ENCODE data around the gene AMPD3. TPM values are rescaled to one million over a fixed set of nuclear protein-coding genes. Genes with fewer than 3 reads are reported as not detected.

AMPD3 gene
- total and polyA plus RNA-seq, 2 donors (not counting 3 experiments of a cell fraction or from before 2014, with no cell fraction given): 1.4 to 2.5 TPM

DNA sequence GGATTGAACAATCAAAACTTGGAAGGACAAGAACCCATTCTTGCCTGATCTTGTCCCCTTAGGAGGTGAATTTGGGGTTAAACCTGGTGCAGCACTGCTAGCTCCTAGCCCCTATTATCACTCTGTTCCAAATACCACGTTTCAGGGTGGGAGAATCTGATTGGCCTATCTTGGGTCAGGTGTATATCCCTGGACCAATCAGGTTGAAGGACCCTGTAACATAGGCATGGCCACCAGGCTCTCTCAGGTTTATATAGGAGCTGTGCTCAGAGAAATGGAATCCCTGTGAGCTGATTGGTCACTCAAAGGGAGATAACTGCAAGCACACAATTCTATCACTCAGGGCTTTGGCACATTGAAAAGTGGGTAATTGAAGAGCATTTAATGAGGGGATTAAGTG lies 26.6 kb upstream of the AMPD3 start:
- BruUV-seq (replicated peaks): no TSS peak
- DNase-seq (ENCODE audit: low read depth, low spot score) (no peak), FAIRE-seq (no peak)
- Histone ChIP-seq H3K9ac (replicated peaks; ENCODE audit: extremely low read depth, insufficient read depth, low read length) (no peak overlapping the region), H3K4me1 (ENCODE audit: control insufficient read depth, extremely low read depth, insufficient read depth, low read length) (no peaks in the 10 kb centered on the region), H3K79me2 (ENCODE audit: control insufficient read depth, insufficient read depth, low read length) (no peaks in the 10 kb centered on the region), H2AFZ (ENCODE audit: low read depth, low read length) (no peak overlapping the region), H3K27ac (ENCODE audit: insufficient read depth, low read depth, low read length) (no peak overlapping the region), H3K4me3 (replicated peaks in 1 of 3; ENCODE audit: insufficient read depth in 1 of 3, low read depth in 1 of 3, low read length in 3 of 3) (no peak overlapping the region), H3K4me2 (ENCODE audit: insufficient read depth, low read length) (no peak overlapping the region), H3K36me3 (ENCODE audit: control insufficient read depth in 2 of 2, extremely low read depth in 1 of 2, insufficient read depth in 2 of 2, low read length in 2 of 2) (no peaks in the 10 kb centered on the region), H3K9me1 (replicated peaks; ENCODE audit: control insufficient read depth, extremely low read depth, insufficient read depth, low read length) (no peaks in the 10 kb centered on the region), H3K27me3 (ENCODE audit: control insufficient read depth in 2 of 2, insufficient read depth in 2 of 2, low read length in 2 of 2) (peaks cover 6% of the 10 kb centered on the region in 2 experiments), H3K9me3 (replicated peaks; ENCODE audit: control insufficient read depth, insufficient read depth, low read length) (no peaks in the 10 kb centered on the region), H4K20me1 (replicated peaks; ENCODE audit: control insufficient read depth, extremely low read depth, insufficient read depth, low read length) (no peaks in the 10 kb centered on the region)
- intact Hi-C loops (cut with micrococcal nuclease) (no loop called here), dilution Hi-C loops (cut with MboI; ENCODE audit: extremely low pct_ligation_motif_present, low sequenced_read_pairs) (no loop called here)
- ChIA-PET CTCF (interaction anchor here (1.1 to 5.1 kb wide), 4 partner anchors 10 to 112 kb away, joined by 3 to 18 read pairs (median 4); partner anchors contain the start of gene RNF141), POLR2A (no interaction called here)
- TF ChIP-seq, protein P1, sequence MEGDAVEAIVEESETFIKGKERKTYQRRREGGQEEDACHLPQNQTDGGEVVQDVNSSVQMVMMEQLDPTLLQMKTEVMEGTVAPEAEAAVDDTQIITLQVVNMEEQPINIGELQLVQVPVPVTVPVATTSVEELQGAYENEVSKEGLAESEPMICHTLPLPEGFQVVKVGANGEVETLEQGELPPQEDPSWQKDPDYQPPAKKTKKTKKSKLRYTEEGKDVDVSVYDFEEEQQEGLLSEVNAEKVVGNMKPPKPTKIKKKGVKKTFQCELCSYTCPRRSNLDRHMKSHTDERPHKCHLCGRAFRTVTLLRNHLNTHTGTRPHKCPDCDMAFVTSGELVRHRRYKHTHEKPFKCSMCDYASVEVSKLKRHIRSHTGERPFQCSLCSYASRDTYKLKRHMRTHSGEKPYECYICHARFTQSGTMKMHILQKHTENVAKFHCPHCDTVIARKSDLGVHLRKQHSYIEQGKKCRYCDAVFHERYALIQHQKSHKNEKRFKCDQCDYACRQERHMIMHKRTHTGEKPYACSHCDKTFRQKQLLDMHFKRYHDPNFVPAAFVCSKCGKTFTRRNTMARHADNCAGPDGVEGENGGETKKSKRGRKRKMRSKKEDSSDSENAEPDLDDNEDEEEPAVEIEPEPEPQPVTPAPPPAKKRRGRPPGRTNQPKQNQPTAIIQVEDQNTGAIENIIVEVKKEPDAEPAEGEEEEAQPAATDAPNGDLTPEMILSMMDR (IDR thresholded peaks at IDR 0.05; ENCODE audit: extremely low read depth in 1 of 2, insufficient read depth in 1 of 2, low read depth in 1 of 2, low read length in 2 of 2): no peak
- TF ChIP-seq, protein P2, sequence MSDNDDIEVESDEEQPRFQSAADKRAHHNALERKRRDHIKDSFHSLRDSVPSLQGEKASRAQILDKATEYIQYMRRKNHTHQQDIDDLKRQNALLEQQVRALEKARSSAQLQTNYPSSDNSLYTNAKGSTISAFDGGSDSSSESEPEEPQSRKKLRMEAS (IDR thresholded peaks at IDR 0.05; ENCODE audit: insufficient read depth, insufficient read length): no peak

DNA sequence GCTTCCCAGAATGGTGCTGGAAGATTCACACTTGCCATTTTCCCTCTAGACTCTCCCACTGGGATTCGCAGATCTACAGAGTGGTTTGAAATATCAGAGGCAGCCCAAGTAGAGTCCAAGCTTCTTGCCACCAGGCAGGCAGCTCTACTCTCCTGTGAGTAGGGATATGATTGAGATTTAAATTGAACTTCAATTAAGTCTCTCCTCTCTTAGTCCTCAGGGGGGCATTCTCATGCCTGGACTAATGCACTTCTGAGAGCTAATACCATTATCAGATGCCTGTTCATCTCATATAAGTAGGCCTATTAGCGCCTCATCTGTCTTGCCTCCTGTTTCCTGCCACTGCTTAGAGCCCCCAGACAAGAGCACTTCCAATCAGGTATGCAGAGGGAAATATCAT lies 25.5 kb upstream of the AMPD3 start:
- no peaks in the 10 kb centered on the region for H3K9me3 ChIP-seq (replicated peaks; ENCODE audit: control insufficient read depth, insufficient read depth, low read length)
- FAIRE-seq (no peak), DNase-seq (ENCODE audit: low read depth, low spot score) (no peak)
- TF ChIP-seq FOS (IDR thresholded peaks at IDR 0.05; ENCODE audit: borderline replicate concordance, insufficient read depth, low read length) (no peak), EZH2 (IDR thresholded peaks at IDR 0.05; ENCODE audit: borderline replicate concordance, low read depth, low read length, severe bottlenecking) (no peak), GATA2 (IDR thresholded peaks at IDR 0.05; ENCODE audit: insufficient read depth, insufficient read length, low read depth, low read length) (no peak), MYC (IDR thresholded peaks at IDR 0.05; ENCODE audit: low read depth, low read length) (no peak), POLR2AphosphoS5 (IDR thresholded peaks at IDR 0.05; ENCODE audit: insufficient read depth, low read depth, low read length) (no peak), JUN (IDR thresholded peaks at IDR 0.05; ENCODE audit: borderline replicate concordance, insufficient read depth, insufficient read length, low read depth) (no peak), POLR2A (IDR thresholded peaks at IDR 0.05; ENCODE audit: low read depth, low read length) (no peak)
- TF ChIP-seq, protein P2 (IDR thresholded peaks at IDR 0.05; ENCODE audit: insufficient read depth, insufficient read length): no peak
- TF ChIP-seq, protein P1 (IDR thresholded peaks at IDR 0.05; ENCODE audit: extremely low read depth in 1 of 2, insufficient read depth in 1 of 2, low read depth in 1 of 2, low read length in 2 of 2): no peak
- POLR2A ChIA-PET: no interaction called here
- no peak overlapping the region for H3K27ac ChIP-seq (ENCODE audit: insufficient read depth, low read depth, low read length)
- H3K4me3 ChIP-seq (replicated peaks in 1 of 3; ENCODE audit: insufficient read depth in 1 of 3, low read depth in 1 of 3, low read length in 3 of 3): no peak overlapping the region
- no TSS peak for BruUV-seq (replicated peaks)
- dilution Hi-C loops (cut with MboI; ENCODE audit: extremely low pct_ligation_motif_present, low sequenced_read_pairs): no loop called here
- no peak overlapping the region for H3K4me2 ChIP-seq (ENCODE audit: insufficient read depth, low read length)
- no peak overlapping the region for H2AFZ ChIP-seq (ENCODE audit: low read depth, low read length)
- no peak overlapping the region for H3K9ac ChIP-seq (replicated peaks; ENCODE audit: extremely low read depth, insufficient read depth, low read length)
- H3K36me3 ChIP-seq (ENCODE audit: control insufficient read depth in 2 of 2, extremely low read depth in 1 of 2, insufficient read depth in 2 of 2, low read length in 2 of 2): no peaks in the 10 kb centered on the region
- no peaks in the 10 kb centered on the region for H3K79me2 ChIP-seq (ENCODE audit: control insufficient read depth, insufficient read depth, low read length)
- H3K27me3 ChIP-seq (ENCODE audit: control insufficient read depth in 2 of 2, insufficient read depth in 2 of 2, low read length in 2 of 2): peaks cover 5 to 6% of the 10 kb centered on the region in 2 experiments
- H4K20me1 ChIP-seq (replicated peaks; ENCODE audit: control insufficient read depth, extremely low read depth, insufficient read depth, low read length): no peaks in the 10 kb centered on the region
- CTCF ChIA-PET: interaction anchor here (0.6 to 5.1 kb wide), 7 partner anchors 11 to 520 kb away, joined by 3 to 18 read pairs (median 3); no protein-coding TSS in a partner anchor
- H3K9me1 ChIP-seq (replicated peaks; ENCODE audit: control insufficient read depth, extremely low read depth, insufficient read depth, low read length): no peaks in the 10 kb centered on the region
- intact Hi-C loops (cut with micrococcal nuclease): no loop called here
- H3K4me1 ChIP-seq (ENCODE audit: control insufficient read depth, extremely low read depth, insufficient read depth, low read length): no peaks in the 10 kb centered on the region

All from endothelial cell of umbilical vein (primary cell).